HFFc6 (cell line): ENCODE measurements around the gene NAALADL1. TPM values are rescaled to one million over a fixed set of nuclear protein-coding genes. Genes with fewer than 3 reads are reported as not detected.

ENCODE experiments used
- DNase-seq: peaks from one replicate; pipeline ENCODE4 v3.0.0-alpha.2; 2018
- H3K27ac Mint-ChIP-seq: 2 replicates; pipeline ENCODE4 v1.8.0; 2020; ENCODE audit warnings: mild to moderate bottlenecking, mixed read lengths
- H3K27me3 Mint-ChIP-seq: 2 replicates; pipeline ENCODE4 v1.8.0; 2021; ENCODE audit warnings: mild to moderate bottlenecking, moderate library complexity, mixed read lengths; ENCODE audit not compliant: insufficient read depth
- H3K36me3 Mint-ChIP-seq: 2 replicates; pipeline ENCODE4 v1.8.0; 2021; ENCODE audit warnings: low read depth, mixed read lengths
- H3K4me1 Mint-ChIP-seq: 2 replicates; pipeline ENCODE4 v1.8.0; 2020; ENCODE audit warnings: low read depth, mixed read lengths
- H3K4me3 Mint-ChIP-seq: 2 replicates; pipeline ENCODE4 v1.8.0; 2020; ENCODE audit warnings: mild to moderate bottlenecking, moderate library complexity, mixed read lengths
- H3K9me3 Mint-ChIP-seq: 2 replicates; pipeline ENCODE4 v1.8.0; 2020; ENCODE audit warnings: mild to moderate bottlenecking, mixed read lengths
- CTCF ChIP-seq: fragments of 200-600 bp; sonication (generic); IDR thresholded peaks from 2 replicates; pipeline ENCODE4 v1.5.0; 2021; ENCODE audit warnings: antibody characterized with exemption, mild to moderate bottlenecking
- long read RNA-seq: library from polyadenylated mRNA; unstranded; transcript quantifications from one replicate; pipeline ENCODE4 v2.0.0, GENCODE V29; 2019
- total RNA-seq, 6 experiments: library from RNA; stranded (reverse); fragmentation: NEBNext Ultra II Directional; extraction: Animal tissue kit (Norgen Biotek cat#: 25700); gene quantifications; 2 replicates in 1 of 6; 3 replicates in 5 of 6; pipeline ENCODE4 v1.2.3, GENCODE V29; 2021

NAALADL1 gene
- not detected for total RNA-seq
- long read RNA-seq = 0 reads

GRCh38 chr11:65058419-65059054 is at the start of gene NAALADL1:
Gene NAALADL1, minus strand, starts transcription at chr11:65058553. Its CDS starts 32 bp downstream, at chr11:65058521.
- Mint-ChIP-seq H3K4me3 (no peak within 1 kb of the TSS), H3K27me3 (peaks cover 18% of the 10 kb centered on the region), H3K9me3 (no peaks in the 10 kb centered on the region), H3K36me3 (no peaks in the 10 kb centered on the region), H3K4me1 (peaks cover 7% of the 10 kb centered on the region; the same call in 1 of the 2 replicates), H3K27ac (no peak within 1 kb of the TSS)
- no peak for TF ChIP-seq CTCF
- no peak for DNase-seq

- H3K27me3 Mint-ChIP-seq = no peaks in the 10 kb centered on the region; the same call in none of the 2 replicates
- no peaks in the 10 kb centered on the region for H3K9me3 Mint-ChIP-seq
- H3K4me3 Mint-ChIP-seq = no peak overlapping the region
- DNase-seq = no peak
- peaks cover 13% of the 10 kb centered on the region for H3K4me1 Mint-ChIP-seq
- no peak for TF ChIP-seq CTCF
- H3K27ac Mint-ChIP-seq = no peak overlapping the region
- H3K36me3 Mint-ChIP-seq = no peaks in the 10 kb centered on the region
Measured at GRCh38 chr11:65107751-65108468, 49.6 kb upstream of the NAALADL1 start.

- Mint-ChIP-seq H3K4me1 (peaks cover 11% of the 10 kb centered on the region), H3K4me3 (no peak overlapping the region), H3K36me3 (no peaks in the 10 kb centered on the region), H3K9me3 (no peaks in the 10 kb centered on the region), H3K27ac (no peak overlapping the region), H3K27me3 (no peaks in the 10 kb centered on the region; the same call in none of the 2 replicates)
- TF ChIP-seq CTCF = no peak
- DNase-seq = no peak
Measured at GRCh38 chr11:65107078-65107477, 48.7 kb upstream of the NAALADL1 start.

- DNase-seq = no peak
- Mint-ChIP-seq H3K36me3 (no peaks in the 10 kb centered on the region), H3K9me3 (no peaks in the 10 kb centered on the region), H3K4me3 (no peak overlapping the region), H3K27me3 (no peaks in the 10 kb centered on the region; the same call in 1 of the 2 replicates), H3K27ac (no peak overlapping the region), H3K4me1 (no peaks in the 10 kb centered on the region)
- TF ChIP-seq CTCF = no peak
Measured at GRCh38 chr11:65104628-65105027, 46.3 kb upstream of the NAALADL1 start.

- no peak for TF ChIP-seq CTCF
- Mint-ChIP-seq H3K4me3 (no peak overlapping the region), H3K36me3 (no peaks in the 10 kb centered on the region), H3K4me1 (no peaks in the 10 kb centered on the region), H3K27ac (no peak overlapping the region), H3K9me3 (no peaks in the 10 kb centered on the region), H3K27me3 (no peaks in the 10 kb centered on the region; the same call in 1 of the 2 replicates)
- DNase-seq = no peak
Measured at GRCh38 chr11:65103476-65103875, 45.1 kb upstream of the NAALADL1 start.
